ENCODE results near the gene VSIG4.
A peak's percentile ranks its signal among the peaks of the same experiment; 100 is the strongest.
"Not testable (repeated sequence)": the region's sequence is repeated elsewhere in the genome, so short reads cannot be mapped to it uniquely, and the experiment has no call there.

VSIG4 gene
- 0 to 0.58 (median 0) reads per million in 3 donors for total RNA-seq

- Histone ChIP-seq H3K4me1 (ENCODE audit: control insufficient read depth, insufficient read depth, low read length, poor library complexity, severe bottlenecking) (no peaks in the 10 kb centered on the region), H3K4me3 (ENCODE audit: insufficient read depth, low read depth, low read length, poor library complexity, severe bottlenecking) (no peak within 1 kb of the TSS), H3K36me3 (ENCODE audit: control insufficient read depth, insufficient read depth, low read length) (no peaks in the 10 kb centered on the region), H3K9me3 (ENCODE audit: control insufficient read depth, low read length) (no peaks in the 10 kb centered on the region), H3K27ac (ENCODE audit: insufficient read depth, low read length, poor library complexity, severe bottlenecking) (no peak within 1 kb of the TSS), H3K27me3 (replicated peaks; ENCODE audit: control insufficient read depth, insufficient read depth, low read length, poor library complexity, severe bottlenecking) (no peaks in the 10 kb centered on the region)
- DNase-seq: no peak
Observed at GRCh38 chrX:66039944-66040343, at the start of gene VSIG4. Gene VSIG4 (minus strand): TSS chrX:66040080. CDS start chrX:66039998, 82 bp downstream.

- Histone ChIP-seq H3K4me3 (ENCODE audit: insufficient read depth, low read depth, low read length, poor library complexity, severe bottlenecking) (no peak overlapping the region), H3K4me1 (ENCODE audit: control insufficient read depth, insufficient read depth, low read length, poor library complexity, severe bottlenecking) (no peaks in the 10 kb centered on the region), H3K9me3 (ENCODE audit: control insufficient read depth, low read length) (no peaks in the 10 kb centered on the region), H3K27ac (ENCODE audit: insufficient read depth, low read length, poor library complexity, severe bottlenecking) (no peak overlapping the region), H3K36me3 (ENCODE audit: control insufficient read depth, insufficient read depth, low read length) (no peaks in the 10 kb centered on the region), H3K27me3 (replicated peaks; ENCODE audit: control insufficient read depth, insufficient read depth, low read length, poor library complexity, severe bottlenecking) (no peaks in the 10 kb centered on the region)
- no peak for DNase-seq
Observed at GRCh38 chrX:66076801-66077200, 36.9 kb upstream of the VSIG4 start.

GRCh38 chrX:66074920-66075879 is 35.3 kb upstream of the VSIG4 start:
- peak in 2 of 3 donors; percentile 2 to 8 for DNase-seq
- Histone ChIP-seq H3K27me3 (replicated peaks; ENCODE audit: control insufficient read depth, insufficient read depth, low read length, poor library complexity, severe bottlenecking) (no peaks in the 10 kb centered on the region), H3K9me3 (ENCODE audit: control insufficient read depth, low read length) (no peaks in the 10 kb centered on the region), H3K4me1 (ENCODE audit: control insufficient read depth, insufficient read depth, low read length, poor library complexity, severe bottlenecking) (no peaks in the 10 kb centered on the region), H3K27ac (ENCODE audit: insufficient read depth, low read length, poor library complexity, severe bottlenecking) (no peak overlapping the region), H3K36me3 (ENCODE audit: control insufficient read depth, insufficient read depth, low read length) (no peaks in the 10 kb centered on the region), H3K4me3 (ENCODE audit: insufficient read depth, low read depth, low read length, poor library complexity, severe bottlenecking) (peak overlapping the region; percentile 25)

GRCh38 chrX:66071126-66071525 is 31.2 kb upstream of the VSIG4 start:
- H3K36me3 ChIP-seq (ENCODE audit: control insufficient read depth, insufficient read depth, low read length): no peaks in the 10 kb centered on the region
- H3K4me1 ChIP-seq (ENCODE audit: control insufficient read depth, insufficient read depth, low read length, poor library complexity, severe bottlenecking): no peaks in the 10 kb centered on the region
- no peak for DNase-seq
- no peak overlapping the region for H3K27ac ChIP-seq (ENCODE audit: insufficient read depth, low read length, poor library complexity, severe bottlenecking)
- no peaks in the 10 kb centered on the region for H3K9me3 ChIP-seq (ENCODE audit: control insufficient read depth, low read length)
- no peaks in the 10 kb centered on the region for H3K27me3 ChIP-seq (replicated peaks; ENCODE audit: control insufficient read depth, insufficient read depth, low read length, poor library complexity, severe bottlenecking)
- no peak overlapping the region for H3K4me3 ChIP-seq (ENCODE audit: insufficient read depth, low read depth, low read length, poor library complexity, severe bottlenecking)

GRCh38 chrX:66064261-66064660 is 24.4 kb upstream of the VSIG4 start:
- no peaks in the 10 kb centered on the region for H3K4me1 ChIP-seq (ENCODE audit: control insufficient read depth, insufficient read depth, low read length, poor library complexity, severe bottlenecking)
- no peak overlapping the region for H3K27ac ChIP-seq (ENCODE audit: insufficient read depth, low read length, poor library complexity, severe bottlenecking)
- DNase-seq: no peak
- H3K9me3 ChIP-seq (ENCODE audit: control insufficient read depth, low read length): no peaks in the 10 kb centered on the region
- H3K4me3 ChIP-seq (ENCODE audit: insufficient read depth, low read depth, low read length, poor library complexity, severe bottlenecking): no peak overlapping the region
- H3K36me3 ChIP-seq (ENCODE audit: control insufficient read depth, insufficient read depth, low read length): no peaks in the 10 kb centered on the region
- no peaks in the 10 kb centered on the region for H3K27me3 ChIP-seq (replicated peaks; ENCODE audit: control insufficient read depth, insufficient read depth, low read length, poor library complexity, severe bottlenecking)

- DNase-seq; H3K36me3 ChIP-seq (ENCODE audit: control insufficient read depth, insufficient read depth, low read length); H3K27me3 ChIP-seq (replicated peaks; ENCODE audit: control insufficient read depth, insufficient read depth, low read length, poor library complexity, severe bottlenecking); H3K4me1 ChIP-seq (ENCODE audit: control insufficient read depth, insufficient read depth, low read length, poor library complexity, severe bottlenecking); H3K9me3 ChIP-seq (ENCODE audit: control insufficient read depth, low read length); H3K4me3 ChIP-seq (ENCODE audit: insufficient read depth, low read depth, low read length, poor library complexity, severe bottlenecking); H3K27ac ChIP-seq (ENCODE audit: insufficient read depth, low read length, poor library complexity, severe bottlenecking): not testable (repeated sequence)
Observed at GRCh38 chrX:66057019-66057418, 17.1 kb upstream of the VSIG4 start.

GRCh38 chrX:66054978-66055377 is 15.1 kb upstream of the VSIG4 start:
- DNase-seq: no peak
- Histone ChIP-seq H3K36me3 (ENCODE audit: control insufficient read depth, insufficient read depth, low read length) (no peaks in the 10 kb centered on the region), H3K27ac (ENCODE audit: insufficient read depth, low read length, poor library complexity, severe bottlenecking) (no peak overlapping the region), H3K27me3 (replicated peaks; ENCODE audit: control insufficient read depth, insufficient read depth, low read length, poor library complexity, severe bottlenecking) (no peaks in the 10 kb centered on the region), H3K4me3 (ENCODE audit: insufficient read depth, low read depth, low read length, poor library complexity, severe bottlenecking) (no peak overlapping the region), H3K4me1 (ENCODE audit: control insufficient read depth, insufficient read depth, low read length, poor library complexity, severe bottlenecking) (no peaks in the 10 kb centered on the region), H3K9me3 (ENCODE audit: control insufficient read depth, low read length) (no peaks in the 10 kb centered on the region)

GRCh38 chrX:66053414-66053813 is 13.5 kb upstream of the VSIG4 start:
- Histone ChIP-seq H3K27me3 (replicated peaks; ENCODE audit: control insufficient read depth, insufficient read depth, low read length, poor library complexity, severe bottlenecking) (no peaks in the 10 kb centered on the region), H3K9me3 (ENCODE audit: control insufficient read depth, low read length) (no peaks in the 10 kb centered on the region), H3K4me3 (ENCODE audit: insufficient read depth, low read depth, low read length, poor library complexity, severe bottlenecking) (no peak overlapping the region), H3K4me1 (ENCODE audit: control insufficient read depth, insufficient read depth, low read length, poor library complexity, severe bottlenecking) (no peaks in the 10 kb centered on the region), H3K27ac (ENCODE audit: insufficient read depth, low read length, poor library complexity, severe bottlenecking) (no peak overlapping the region), H3K36me3 (ENCODE audit: control insufficient read depth, insufficient read depth, low read length) (no peaks in the 10 kb centered on the region)
- no peak for DNase-seq

GRCh38 chrX:66051980-66052379 is 12.1 kb upstream of the VSIG4 start:
- no peak for DNase-seq
- no peak overlapping the region for H3K27ac ChIP-seq (ENCODE audit: insufficient read depth, low read length, poor library complexity, severe bottlenecking)
- H3K36me3 ChIP-seq (ENCODE audit: control insufficient read depth, insufficient read depth, low read length): no peaks in the 10 kb centered on the region
- no peak overlapping the region for H3K4me3 ChIP-seq (ENCODE audit: insufficient read depth, low read depth, low read length, poor library complexity, severe bottlenecking)
- H3K9me3 ChIP-seq (ENCODE audit: control insufficient read depth, low read length): no peaks in the 10 kb centered on the region
- H3K4me1 ChIP-seq (ENCODE audit: control insufficient read depth, insufficient read depth, low read length, poor library complexity, severe bottlenecking): no peaks in the 10 kb centered on the region
- no peaks in the 10 kb centered on the region for H3K27me3 ChIP-seq (replicated peaks; ENCODE audit: control insufficient read depth, insufficient read depth, low read length, poor library complexity, severe bottlenecking)

- Histone ChIP-seq H3K27ac (ENCODE audit: insufficient read depth, low read length, poor library complexity, severe bottlenecking) (no peak overlapping the region), H3K36me3 (ENCODE audit: control insufficient read depth, insufficient read depth, low read length) (no peaks in the 10 kb centered on the region), H3K4me1 (ENCODE audit: control insufficient read depth, insufficient read depth, low read length, poor library complexity, severe bottlenecking) (peaks cover 6% of the 10 kb centered on the region), H3K9me3 (ENCODE audit: control insufficient read depth, low read length) (no peaks in the 10 kb centered on the region), H3K4me3 (ENCODE audit: insufficient read depth, low read depth, low read length, poor library complexity, severe bottlenecking) (no peak overlapping the region), H3K27me3 (replicated peaks; ENCODE audit: control insufficient read depth, insufficient read depth, low read length, poor library complexity, severe bottlenecking) (no peaks in the 10 kb centered on the region)
- no peak for DNase-seq
Observed at GRCh38 chrX:66050140-66050569, 10.3 kb upstream of the VSIG4 start.
